Measurements from ENCODE around the gene TLE2.

DNA sequence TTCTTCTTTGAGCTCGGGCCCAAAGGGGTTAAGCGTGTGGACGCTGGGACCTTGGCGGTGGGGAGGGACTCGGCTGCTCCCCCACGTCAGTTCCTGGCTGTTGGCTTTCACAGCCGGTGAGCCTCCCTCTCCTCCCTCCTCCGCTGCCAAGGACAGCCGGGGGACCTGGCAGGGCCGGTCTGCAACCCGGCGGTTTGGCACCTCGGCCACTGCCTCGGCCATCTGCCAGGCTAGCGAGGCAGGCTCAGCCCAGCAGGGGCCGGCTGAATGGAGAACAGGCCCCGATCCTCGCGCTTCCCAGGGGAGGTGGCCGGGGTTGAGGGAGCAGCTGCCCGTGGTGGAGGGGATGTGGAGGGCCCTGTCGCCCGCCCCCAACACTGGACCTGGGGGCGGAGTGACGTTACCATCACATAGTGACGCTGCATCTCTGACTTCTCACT lies 28.2 kb upstream of the TLE2 start:
- TF ChIP-seq, protein P1, sequence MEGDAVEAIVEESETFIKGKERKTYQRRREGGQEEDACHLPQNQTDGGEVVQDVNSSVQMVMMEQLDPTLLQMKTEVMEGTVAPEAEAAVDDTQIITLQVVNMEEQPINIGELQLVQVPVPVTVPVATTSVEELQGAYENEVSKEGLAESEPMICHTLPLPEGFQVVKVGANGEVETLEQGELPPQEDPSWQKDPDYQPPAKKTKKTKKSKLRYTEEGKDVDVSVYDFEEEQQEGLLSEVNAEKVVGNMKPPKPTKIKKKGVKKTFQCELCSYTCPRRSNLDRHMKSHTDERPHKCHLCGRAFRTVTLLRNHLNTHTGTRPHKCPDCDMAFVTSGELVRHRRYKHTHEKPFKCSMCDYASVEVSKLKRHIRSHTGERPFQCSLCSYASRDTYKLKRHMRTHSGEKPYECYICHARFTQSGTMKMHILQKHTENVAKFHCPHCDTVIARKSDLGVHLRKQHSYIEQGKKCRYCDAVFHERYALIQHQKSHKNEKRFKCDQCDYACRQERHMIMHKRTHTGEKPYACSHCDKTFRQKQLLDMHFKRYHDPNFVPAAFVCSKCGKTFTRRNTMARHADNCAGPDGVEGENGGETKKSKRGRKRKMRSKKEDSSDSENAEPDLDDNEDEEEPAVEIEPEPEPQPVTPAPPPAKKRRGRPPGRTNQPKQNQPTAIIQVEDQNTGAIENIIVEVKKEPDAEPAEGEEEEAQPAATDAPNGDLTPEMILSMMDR (IDR thresholded peaks at IDR 0.05; ENCODE audit: borderline replicate concordance, extremely low read depth, low read length, poor library complexity, severe bottlenecking), result no peak
- no peak for TF ChIP-seq EZH2 (IDR thresholded peaks at IDR 0.05; ENCODE audit: borderline replicate concordance, low read depth, low read length, severe bottlenecking)

All from DND-41 (cell line).